ENCODE data around the gene TMEM201.
"Not testable (repeated sequence)": the region's sequence is repeated elsewhere in the genome, so short reads cannot be mapped to it uniquely, and the experiment has no call there.

TMEM201 gene

GRCh38 chr1:9588551-9589143 lies at the start of gene TMEM201:
Gene TMEM201, plus strand, starts transcription at chr1:9588911. Its CDS starts 20 bp downstream, at chr1:9588931.
- peak; percentile 79 for DNase-seq (ENCODE audit: low read depth, low spot score)

- DNase-seq (ENCODE audit: low read depth, low spot score) = peak; percentile 92
Measured at GRCh38 chr1:9539165-9539828, 49.4 kb upstream of the TMEM201 start, which contains the start of gene SLC25A33. Gene SLC25A33, plus strand, starts transcription at chr1:9539465. Its CDS starts 227 bp downstream, at chr1:9539692.

GRCh38 chr1:9539829-9540550 lies 48.7 kb upstream of the TMEM201 start:
- DNase-seq (ENCODE audit: low read depth, low spot score) = no peak

- no peak for DNase-seq (ENCODE audit: low read depth, low spot score)
Measured at GRCh38 chr1:9542430-9542829, 46.3 kb upstream of the TMEM201 start.

GRCh38 chr1:9544926-9545325 lies 43.8 kb upstream of the TMEM201 start:
- no peak for DNase-seq (ENCODE audit: low read depth, low spot score)

- DNase-seq (ENCODE audit: low read depth, low spot score) = no peak
Measured at GRCh38 chr1:9549955-9550546, 38.7 kb upstream of the TMEM201 start.

GRCh38 chr1:9551984-9552383 lies 36.7 kb upstream of the TMEM201 start:
- DNase-seq (ENCODE audit: low read depth, low spot score) = no peak

GRCh38 chr1:9553736-9554144 lies 35.0 kb upstream of the TMEM201 start:
- no peak for DNase-seq (ENCODE audit: low read depth, low spot score)

GRCh38 chr1:9555942-9556341 lies 32.8 kb upstream of the TMEM201 start:
- DNase-seq (ENCODE audit: low read depth, low spot score) = no peak

GRCh38 chr1:9557624-9558023 lies 31.1 kb upstream of the TMEM201 start:
- DNase-seq (ENCODE audit: low read depth, low spot score) = no peak

GRCh38 chr1:9558271-9558945 lies 30.3 kb upstream of the TMEM201 start:
- DNase-seq (ENCODE audit: low read depth, low spot score) = no peak

GRCh38 chr1:9558946-9559545 lies 29.7 kb upstream of the TMEM201 start:
- DNase-seq (ENCODE audit: low read depth, low spot score) = no peak

GRCh38 chr1:9559673-9560072 lies 29.0 kb upstream of the TMEM201 start:
- no peak for DNase-seq (ENCODE audit: low read depth, low spot score)

- not testable (repeated sequence) for DNase-seq (ENCODE audit: low read depth, low spot score)
Measured at GRCh38 chr1:9560090-9560489, 28.6 kb upstream of the TMEM201 start.

GRCh38 chr1:9561429-9561828 lies 27.3 kb upstream of the TMEM201 start:
- DNase-seq (ENCODE audit: low read depth, low spot score) = peak; percentile 60

- DNase-seq (ENCODE audit: low read depth, low spot score) = no peak
Measured at GRCh38 chr1:9569267-9569666, 19.4 kb upstream of the TMEM201 start.

GRCh38 chr1:9570886-9571529 lies 17.7 kb upstream of the TMEM201 start:
- not testable (repeated sequence) for DNase-seq (ENCODE audit: low read depth, low spot score)

- DNase-seq (ENCODE audit: low read depth, low spot score) = no peak
Measured at GRCh38 chr1:9573723-9574122, 15.0 kb upstream of the TMEM201 start.

GRCh38 chr1:9575486-9575885 lies 13.2 kb upstream of the TMEM201 start:
- DNase-seq (ENCODE audit: low read depth, low spot score) = no peak

- no peak for DNase-seq (ENCODE audit: low read depth, low spot score)
Measured at GRCh38 chr1:9576903-9577302, 11.8 kb upstream of the TMEM201 start.

GRCh38 chr1:9577423-9577822 lies 11.3 kb upstream of the TMEM201 start:
- DNase-seq (ENCODE audit: low read depth, low spot score) = no peak
